K562 (cell line): ENCODE measurements around the gene TTLL8.

Experiments
- CREB1 ChIP-seq, 2 experiments: sonication (generic) in 1 of 2; formaldehyde crosslinking in 1 of 2; IDR thresholded peaks; 2 replicates each; pipeline versions ENCODE4 v1.6.1 to v1.8.0; 2012 to 2022; ENCODE audit warnings: inconsistent platforms in 1 of 2, mild to moderate bottlenecking in 1 of 2, missing genetic modification reagents in 1 of 2, moderate library complexity in 1 of 2
- ESRRA ChIP-seq: fragments of 450-650 bp; IDR thresholded peaks from 2 replicates; pipeline ENCODE4 v1.6.1; 2014; ENCODE audit warnings: low read depth, mild to moderate bottlenecking, moderate library complexity, borderline replicate concordance
- GTF2F1 ChIP-seq: IDR thresholded peaks from 2 replicates; pipeline ENCODE4 v1.6.1; 2011; ENCODE audit warnings: low read depth, low read length, improper control_type of control experiment
- MECOM ChIP-seq: fragments of 250-450 bp; sonication (Bioruptor Pico); IDR thresholded peaks from 2 replicates; pipeline ENCODE4 v1.8.0; 2022; ENCODE audit warnings: inconsistent platforms
- RAD21 ChIP-seq, 2 experiments: fragments of 250-450 bp in 1 of 2; fragments of 450-650 bp in 1 of 2; sonication (Bioruptor Pico) in 1 of 2; formaldehyde crosslinking in 1 of 2; IDR thresholded peaks in 1 of 2; conservative IDR thresholded peaks in 1 of 2; 2 replicates each; pipeline versions ENCODE4 v1.4.0 to v1.8.0; 2020 to 2022; ENCODE audit warnings: mild to moderate bottlenecking in 2 of 2, moderate library complexity in 1 of 2

DNA sequence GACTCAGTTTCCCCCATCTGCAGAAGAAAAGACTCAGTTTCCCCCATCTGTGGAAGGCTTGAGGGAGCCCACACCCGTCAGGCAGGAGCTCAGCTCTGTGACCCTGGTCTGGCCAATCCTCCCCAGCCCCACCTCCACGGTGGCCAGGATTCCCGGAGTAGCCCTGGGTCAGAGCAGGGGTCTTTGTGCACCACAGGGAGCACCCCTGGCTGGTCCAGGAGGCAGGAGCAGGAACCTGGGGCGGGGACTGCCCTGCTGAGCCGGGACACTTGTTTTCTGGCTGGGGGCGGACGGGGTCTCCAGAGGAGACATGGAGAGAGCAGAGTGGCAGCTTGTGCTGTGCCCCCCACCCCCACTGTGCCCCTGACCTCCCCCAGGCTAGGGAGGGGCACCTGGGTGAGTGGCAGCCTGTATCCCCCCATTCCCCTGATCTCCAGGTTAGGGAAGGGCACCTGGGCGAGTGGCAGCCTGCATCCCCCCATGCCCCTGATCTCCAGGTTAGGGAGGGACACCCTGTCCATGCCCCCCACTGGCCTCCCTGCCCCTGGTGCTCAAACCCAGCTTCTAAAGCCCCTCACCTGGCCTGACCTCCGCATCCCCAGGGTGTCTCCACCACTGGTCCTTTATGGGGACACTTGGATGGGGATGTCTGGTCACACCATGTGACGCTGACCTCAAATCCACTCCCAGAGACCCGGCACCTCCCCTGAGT, 64.3 kb downstream of the TTLL8 start:
- TF ChIP-seq RAD21 (CRISPR knock-in tag; conservative IDR thresholded peaks at IDR 0.05 in 1 of 2, IDR thresholded peaks at IDR 0.05 in 1 of 2) (no peak), ESRRA (no peak), GTF2F1 (no peak), CREB1 (IDR thresholded peaks at IDR 0.05) (no peak), CREB1 (CRISPR knock-in tag; IDR thresholded peaks at IDR 0.05) (no peak), MECOM (CRISPR knock-in tag) (no peak)
